ENCODE results near the gene PTPRF. TPM values are rescaled to one million over a fixed set of nuclear protein-coding genes. Genes with fewer than 3 reads are reported as not detected.

PTPRF gene
- total RNA-seq, 1 donor from 2014 or later, result 71.1 TPM

GRCh38 chr1:43653893-43654292 lies 123.2 kb downstream of the PTPRF start:
- H4K20me1 ChIP-seq (ENCODE audit: low read depth), result peaks cover 58% of the 10 kb centered on the region
- peaks cover 9% of the 10 kb centered on the region for H3K36me3 ChIP-seq
- Mint-ChIP-seq H3K4me1 (peaks cover 20% of the 10 kb centered on the region), H3K27ac (no peak overlapping the region), H3K27me3 (ENCODE audit: insufficient read depth, low read depth) (peaks cover 7% of the 10 kb centered on the region), H3K36me3 (peaks cover 19% of the 10 kb centered on the region), H3K4me3 (no peak overlapping the region), H3K9me3 (no peaks in the 10 kb centered on the region)
- H3K27ac ChIP-seq, result no peak overlapping the region
- no peak for DNase-seq (ENCODE audit: low spot score)
- H3K27me3 ChIP-seq, result no peaks in the 10 kb centered on the region
- H3K4me3 ChIP-seq, result no peak overlapping the region
- H3K9ac ChIP-seq, result no peak overlapping the region
- no peak for TF ChIP-seq CTCF (IDR thresholded peaks at IDR 0.05)
- TF ChIP-seq EZH2phosphoT487 (IDR thresholded peaks at IDR 0.05), result no peak
- H3K9me3 ChIP-seq (ENCODE audit: low read depth), result no peaks in the 10 kb centered on the region
- H3K4me2 ChIP-seq, result no peak overlapping the region
- H3K79me2 ChIP-seq (ENCODE audit: low read depth), result peaks cover 51% of the 10 kb centered on the region
- peaks cover 14% of the 10 kb centered on the region for H3F3A ChIP-seq (ENCODE audit: low read depth)
- H3K4me1 ChIP-seq, result peaks cover 12% of the 10 kb centered on the region
- H2AFZ ChIP-seq (replicated peaks), result no peak overlapping the region

GRCh38 chr1:43655953-43656352 lies 125.3 kb downstream of the PTPRF start:
- Mint-ChIP-seq H3K36me3 (peaks cover 28% of the 10 kb centered on the region), H3K27ac (no peak overlapping the region), H3K4me3 (no peak overlapping the region), H3K27me3 (ENCODE audit: insufficient read depth, low read depth) (peaks cover 4% of the 10 kb centered on the region), H3K4me1 (peaks cover 11% of the 10 kb centered on the region), H3K9me3 (no peaks in the 10 kb centered on the region)
- Histone ChIP-seq H3K27me3 (no peaks in the 10 kb centered on the region), H3K9me3 (ENCODE audit: low read depth) (no peaks in the 10 kb centered on the region), H4K20me1 (ENCODE audit: low read depth) (peaks cover 77% of the 10 kb centered on the region), H3K4me2 (no peak overlapping the region), H3K27ac (no peak overlapping the region), H3K4me1 (peaks cover 12% of the 10 kb centered on the region), H2AFZ (replicated peaks) (no peak overlapping the region), H3K9ac (no peak overlapping the region), H3K79me2 (ENCODE audit: low read depth) (peaks cover 51% of the 10 kb centered on the region), H3K4me3 (no peak overlapping the region), H3F3A (ENCODE audit: low read depth) (peaks cover 9% of the 10 kb centered on the region), H3K36me3 (peaks cover 20% of the 10 kb centered on the region)
- DNase-seq (ENCODE audit: low spot score), result no peak
- no peak for TF ChIP-seq EZH2phosphoT487 (IDR thresholded peaks at IDR 0.05)
- no peak for TF ChIP-seq EZH2 (IDR thresholded peaks at IDR 0.05)
- TF ChIP-seq CTCF (IDR thresholded peaks at IDR 0.05), result no peak

- Histone ChIP-seq H3K9me3 (ENCODE audit: low read depth) (no peaks in the 10 kb centered on the region), H3F3A (ENCODE audit: low read depth) (peaks cover 3% of the 10 kb centered on the region), H3K36me3 (peaks cover 11% of the 10 kb centered on the region), H3K79me2 (ENCODE audit: low read depth) (peaks cover 16% of the 10 kb centered on the region), H3K27me3 (no peaks in the 10 kb centered on the region), H3K4me2 (no peak overlapping the region), H3K27ac (no peak overlapping the region), H3K4me3 (no peak overlapping the region), H3K9ac (no peak overlapping the region), H3K4me1 (no peaks in the 10 kb centered on the region), H2AFZ (replicated peaks) (no peak overlapping the region), H4K20me1 (ENCODE audit: low read depth) (peaks cover 44% of the 10 kb centered on the region)
- H3K27ac Mint-ChIP-seq, result no peak overlapping the region
- H3K4me1 Mint-ChIP-seq, result no peaks in the 10 kb centered on the region
- TF ChIP-seq EZH2phosphoT487 (IDR thresholded peaks at IDR 0.05) (no peak), CTCF (IDR thresholded peaks at IDR 0.05) (no peak), EZH2 (IDR thresholded peaks at IDR 0.05) (no peak)
- peaks cover 2% of the 10 kb centered on the region for H3K27me3 Mint-ChIP-seq (ENCODE audit: insufficient read depth, low read depth)
- H3K36me3 Mint-ChIP-seq, result peaks cover 40% of the 10 kb centered on the region
- DNase-seq (ENCODE audit: low spot score), result no peak
- H3K9me3 Mint-ChIP-seq, result no peaks in the 10 kb centered on the region
- H3K4me3 Mint-ChIP-seq, result no peak overlapping the region
These were observed 128.8 kb downstream of the PTPRF start for GRCh38 chr1:43659212-43660166.
